NOMO-1 (cell line): Measurements from ENCODE around the gene EGLN1.

Experiments
- DNase-seq, 2 experiments: peaks; one replicate each; lab custom pipeline; 2025; ENCODE audit not compliant: unreplicated experiment in 2 of 2; lab: John Stamatoyannopoulos, UW

The EGLN1 gene

GRCh38 chr1:231335663-231336602 lies 86.2 kb downstream of the EGLN1 start:
- peak in 1 of 2 experiments; percentile 7 for DNase-seq

DNA sequence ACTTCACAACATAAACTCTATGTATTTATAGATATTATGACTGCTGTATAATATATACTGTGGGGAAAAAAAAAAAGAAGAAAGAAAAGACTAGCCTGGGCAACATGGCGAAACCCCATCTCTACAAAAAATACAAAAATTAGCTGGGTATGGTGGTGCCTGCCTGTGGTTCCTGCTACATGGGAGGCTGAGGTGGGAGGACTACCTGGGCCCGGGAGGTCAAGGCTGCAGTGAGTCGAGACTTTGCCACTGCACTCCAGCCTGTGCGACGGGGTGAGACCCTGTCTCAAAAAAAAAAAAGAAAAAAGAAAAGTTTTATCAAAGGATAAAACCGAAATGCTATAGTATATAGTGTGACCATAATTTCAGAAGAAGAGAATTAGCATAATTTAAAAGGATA lies 87.1 kb downstream of the EGLN1 start:
- DNase-seq, result no peak

GRCh38 chr1:231334079-231334666 lies 87.9 kb downstream of the EGLN1 start:
- no peak for DNase-seq

- no peak for DNase-seq
Measured at GRCh38 chr1:231332761-231333160, 89.3 kb downstream of the EGLN1 start.

GRCh38 chr1:231329483-231329882 lies 92.6 kb downstream of the EGLN1 start:
- no peak for DNase-seq

DNA sequence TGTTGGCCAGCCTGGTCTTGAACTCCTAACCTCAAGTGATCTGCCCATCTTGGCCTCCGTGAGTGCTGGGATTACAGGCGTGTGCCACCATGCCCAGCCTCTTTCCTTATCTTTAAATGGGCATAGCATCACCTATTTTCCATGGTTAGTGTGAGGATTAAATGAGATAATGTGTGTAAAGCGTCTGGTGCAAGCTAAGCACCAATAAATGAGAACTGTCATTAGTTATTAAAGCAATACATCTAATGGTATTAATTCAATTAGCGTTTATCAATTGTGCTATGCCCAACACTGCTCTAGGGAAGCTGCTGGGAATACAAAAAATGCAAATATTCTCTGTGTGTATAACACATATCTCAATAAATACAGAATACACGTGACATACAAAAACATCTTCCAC lies 94.5 kb downstream of the EGLN1 start:
- no peak for DNase-seq

DNA sequence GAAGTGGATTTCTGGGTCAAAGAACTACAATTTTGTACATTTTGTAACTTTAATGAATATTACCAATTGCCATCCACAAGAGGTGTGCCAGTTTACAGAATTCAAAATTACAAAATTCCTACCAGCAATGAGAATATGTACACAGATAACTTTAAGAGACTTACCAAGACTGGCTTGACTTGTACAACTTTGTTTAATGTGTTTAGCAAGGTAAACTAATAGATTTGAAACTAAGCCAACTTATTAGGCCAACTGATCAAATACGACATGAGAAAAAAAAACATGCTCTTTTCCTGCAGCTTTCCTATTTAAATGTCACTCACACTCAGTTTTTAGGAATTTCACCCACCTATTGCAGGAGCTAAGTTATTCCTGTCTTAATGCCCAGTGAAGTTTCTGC lies 95.8 kb downstream of the EGLN1 start:
- no peak for DNase-seq

DNA sequence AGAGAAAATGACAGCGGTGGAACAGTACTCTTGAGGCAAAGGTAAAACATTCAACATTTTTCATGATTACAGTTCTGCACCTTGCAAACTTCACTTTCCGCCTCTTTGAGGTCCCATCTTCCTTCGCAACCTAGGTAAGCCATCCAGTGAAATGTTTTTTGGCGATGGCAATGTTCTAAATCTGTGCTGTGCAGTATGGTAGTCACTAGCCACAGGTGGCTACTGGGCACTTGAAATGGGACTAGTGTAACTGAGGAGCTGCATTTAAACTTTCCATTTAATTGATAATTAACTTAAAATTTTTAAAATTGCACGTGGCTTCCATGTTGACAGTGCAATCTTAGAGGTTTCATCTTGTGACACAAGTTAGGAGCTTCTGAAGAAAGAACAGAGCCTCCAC lies 97.4 kb downstream of the EGLN1 start:
- DNase-seq, result no peak

DNA sequence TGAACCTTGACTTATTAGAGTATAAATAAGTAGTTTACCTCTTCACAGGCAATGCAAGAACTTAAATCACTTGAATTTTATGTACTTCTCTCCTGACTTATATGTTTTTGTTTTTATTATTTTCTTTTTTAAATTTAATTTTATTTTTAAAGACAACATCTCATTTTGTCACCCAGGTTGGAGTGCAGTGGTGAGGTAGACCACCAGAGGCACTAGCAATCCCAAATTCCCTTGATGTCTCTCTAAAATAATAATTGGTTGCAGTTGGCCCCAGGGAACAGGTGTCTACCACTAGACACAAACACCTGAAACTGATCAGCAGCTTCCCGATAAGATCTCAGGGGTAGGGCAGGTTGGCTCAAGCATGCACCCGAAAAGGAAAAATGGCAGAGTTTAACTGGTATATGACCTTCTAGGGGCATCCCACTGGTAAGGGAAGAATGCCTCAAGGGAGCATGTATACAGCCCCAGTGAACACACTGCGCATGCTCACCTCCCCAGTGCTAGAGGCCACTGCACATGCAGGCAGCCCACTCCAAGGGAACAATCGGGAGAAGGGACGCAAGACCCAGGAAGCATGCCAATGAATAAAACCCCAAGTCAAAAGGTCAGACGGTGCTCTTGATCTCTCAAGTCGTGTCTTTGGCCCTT lies 99.1 kb downstream of the EGLN1 start:
- DNase-seq, result no peak

DNA sequence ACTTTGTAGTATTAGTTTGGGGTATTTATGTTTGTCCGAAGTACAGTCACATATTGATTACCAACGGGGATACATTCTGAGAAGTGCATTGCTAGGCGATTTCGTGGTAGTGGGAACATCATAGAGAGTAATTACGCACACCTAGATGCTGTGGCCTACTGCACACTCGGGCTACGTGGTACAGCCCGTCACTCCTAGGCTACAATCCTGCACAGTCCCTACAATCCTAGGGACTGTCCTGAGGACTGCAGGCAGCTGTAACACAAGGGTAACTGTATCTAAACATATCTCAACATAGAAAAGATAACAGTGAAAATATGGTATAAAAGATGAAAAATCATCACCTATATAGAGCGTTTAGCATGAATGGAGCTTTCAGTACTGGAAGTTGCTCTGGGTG lies 103.0 kb downstream of the EGLN1 start:
- DNase-seq, result no peak

- no peak for DNase-seq
Measured at GRCh38 chr1:231318568-231318967, 103.5 kb downstream of the EGLN1 start.

- DNase-seq, result no peak
Measured at GRCh38 chr1:231318015-231318355, 104.1 kb downstream of the EGLN1 start.

GRCh38 chr1:231317306-231318014 lies 104.6 kb downstream of the EGLN1 start:
- DNase-seq, result no peak

DNA sequence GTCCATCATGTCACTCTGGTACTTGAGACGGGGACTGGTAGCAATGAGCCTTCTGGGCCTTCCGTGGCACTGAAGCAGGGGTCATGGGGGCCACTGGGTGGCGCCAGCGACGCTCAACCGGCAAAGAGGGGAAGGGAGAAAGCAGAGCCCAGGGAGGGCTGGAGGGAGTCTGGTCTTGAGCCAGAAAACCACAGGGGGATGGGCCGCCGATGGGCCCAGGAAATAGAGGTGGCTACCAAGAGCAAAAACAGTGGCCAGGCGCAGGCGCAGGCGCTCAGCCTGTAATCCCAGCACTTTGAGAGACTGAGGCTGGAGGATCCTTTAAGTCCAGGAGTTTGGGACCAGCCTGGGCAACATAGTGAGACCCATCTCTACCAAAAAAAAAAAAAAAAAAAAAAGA lies 106.2 kb downstream of the EGLN1 start:
- peak in 1 of 2 experiments; percentile 33 for DNase-seq
